ENCODE measurements around the gene SLC51A. TPM values are rescaled to one million over a fixed set of nuclear protein-coding genes. Genes with fewer than 3 reads are reported as not detected.
"Not testable (repeated sequence)": the region's sequence is repeated elsewhere in the genome, so short reads cannot be mapped to it uniquely, and the experiment has no call there.

Gene SLC51A
- under 1 TPM; 0.21 to 0.69 TPM for polyA plus RNA-seq

- H3K27me3 ChIP-seq (ENCODE audit: control insufficient read depth in 1 of 2, insufficient read depth in 2 of 2, low read length in 2 of 2) = no peaks in the 10 kb centered on the region
- no peaks in the 10 kb centered on the region for H3K9me3 ChIP-seq (ENCODE audit: control insufficient read depth in 2 of 2, insufficient read depth in 1 of 2, low read depth in 1 of 2, low read length in 1 of 2)
- 32 to 45% methylated on average over 15 of the region's 15 CpGs for WGBS, 2 donors
- no peak within 1 kb of the TSS for H3K27ac ChIP-seq (ENCODE audit: low read depth in 2 of 2, low read length in 1 of 2)
- H3K4me3 ChIP-seq (ENCODE audit: low read depth in 1 of 2, low read length in 2 of 2) = no peak within 1 kb of the TSS
- no peaks in the 10 kb centered on the region for H3K36me3 ChIP-seq (ENCODE audit: control insufficient read depth in 2 of 2, insufficient read depth in 2 of 2, low read length in 1 of 2)
- H3K4me1 ChIP-seq (ENCODE audit: control insufficient read depth in 2 of 2, insufficient read depth in 2 of 2, low read length in 1 of 2) = peaks cover 3 to 7% of the 10 kb centered on the region in 2 donors
Observed at GRCh38 chr3:196216089-196216564, at the start of gene SLC51A. Gene SLC51A, plus strand, starts transcription at chr3:196216534. Its CDS starts 179 bp downstream, at chr3:196216713.

GRCh38 chr3:196166741-196167140 lies 49.6 kb upstream of the SLC51A start:
- peaks cover 0 to 4% of the 10 kb centered on the region in 2 donors for H3K4me1 ChIP-seq (ENCODE audit: control insufficient read depth in 2 of 2, insufficient read depth in 2 of 2, low read length in 1 of 2)
- WGBS, 2 donors = 87% methylated on average over 7 of the region's 7 CpGs
- H3K4me3 ChIP-seq (ENCODE audit: low read depth in 1 of 2, low read length in 2 of 2) = no peak overlapping the region
- H3K27ac ChIP-seq (ENCODE audit: low read depth in 2 of 2, low read length in 1 of 2) = no peak overlapping the region
- no peaks in the 10 kb centered on the region for H3K27me3 ChIP-seq (ENCODE audit: control insufficient read depth in 1 of 2, insufficient read depth in 2 of 2, low read length in 2 of 2)
- no peaks in the 10 kb centered on the region for H3K9me3 ChIP-seq (ENCODE audit: control insufficient read depth in 2 of 2, insufficient read depth in 1 of 2, low read depth in 1 of 2, low read length in 1 of 2)
- H3K36me3 ChIP-seq (ENCODE audit: control insufficient read depth in 2 of 2, insufficient read depth in 2 of 2, low read length in 1 of 2) = no peaks in the 10 kb centered on the region

GRCh38 chr3:196168808-196169391 lies 47.4 kb upstream of the SLC51A start:
- Histone ChIP-seq H3K36me3 (ENCODE audit: control insufficient read depth in 2 of 2, insufficient read depth in 2 of 2, low read length in 1 of 2) (no peaks in the 10 kb centered on the region), H3K9me3 (ENCODE audit: control insufficient read depth in 2 of 2, insufficient read depth in 1 of 2, low read depth in 1 of 2, low read length in 1 of 2) (no peaks in the 10 kb centered on the region), H3K27me3 (ENCODE audit: control insufficient read depth in 1 of 2, insufficient read depth in 2 of 2, low read length in 2 of 2) (no peaks in the 10 kb centered on the region), H3K4me3 (ENCODE audit: low read depth in 1 of 2, low read length in 2 of 2) (no peak overlapping the region), H3K27ac (ENCODE audit: low read depth in 2 of 2, low read length in 1 of 2) (no peak overlapping the region), H3K4me1 (ENCODE audit: control insufficient read depth in 2 of 2, insufficient read depth in 2 of 2, low read length in 1 of 2) (peaks cover 0 to 2% of the 10 kb centered on the region in 2 donors)
- 57 to 59% methylated on average over 6 of the region's 6 CpGs for WGBS, 2 donors

- 89 to 92% methylated on average over 5 of the region's 5 CpGs for WGBS, 2 donors
- Histone ChIP-seq H3K27ac (ENCODE audit: low read depth in 2 of 2, low read length in 1 of 2) (no peak overlapping the region), H3K4me1 (ENCODE audit: control insufficient read depth in 2 of 2, insufficient read depth in 2 of 2, low read length in 1 of 2) (no peaks in the 10 kb centered on the region), H3K4me3 (ENCODE audit: low read depth in 1 of 2, low read length in 2 of 2) (no peak overlapping the region), H3K9me3 (ENCODE audit: control insufficient read depth in 2 of 2, insufficient read depth in 1 of 2, low read depth in 1 of 2, low read length in 1 of 2) (no peaks in the 10 kb centered on the region), H3K36me3 (ENCODE audit: control insufficient read depth in 2 of 2, insufficient read depth in 2 of 2, low read length in 1 of 2) (no peaks in the 10 kb centered on the region), H3K27me3 (ENCODE audit: control insufficient read depth in 1 of 2, insufficient read depth in 2 of 2, low read length in 2 of 2) (no peaks in the 10 kb centered on the region)
Observed at GRCh38 chr3:196169836-196170240, 46.5 kb upstream of the SLC51A start.

GRCh38 chr3:196170296-196170695 lies 46.0 kb upstream of the SLC51A start:
- H3K4me3 ChIP-seq (ENCODE audit: low read depth in 1 of 2, low read length in 2 of 2); H3K4me1 ChIP-seq (ENCODE audit: control insufficient read depth in 2 of 2, insufficient read depth in 2 of 2, low read length in 1 of 2); H3K27ac ChIP-seq (ENCODE audit: low read depth in 2 of 2, low read length in 1 of 2); H3K36me3 ChIP-seq (ENCODE audit: control insufficient read depth in 2 of 2, insufficient read depth in 2 of 2, low read length in 1 of 2); H3K27me3 ChIP-seq (ENCODE audit: control insufficient read depth in 1 of 2, insufficient read depth in 2 of 2, low read length in 2 of 2); H3K9me3 ChIP-seq (ENCODE audit: control insufficient read depth in 2 of 2, insufficient read depth in 1 of 2, low read depth in 1 of 2, low read length in 1 of 2): not testable (repeated sequence)
- 97 to 98% methylated on average over 12 of the region's 12 CpGs for WGBS, 2 donors

- 85 to 88% methylated on average over 3 of the region's 3 CpGs for WGBS, 2 donors
Observed at GRCh38 chr3:196174652-196175051, 41.7 kb upstream of the SLC51A start.

GRCh38 chr3:196175116-196175625 lies 41.2 kb upstream of the SLC51A start:
- Histone ChIP-seq H3K36me3 (ENCODE audit: control insufficient read depth in 2 of 2, insufficient read depth in 2 of 2, low read length in 1 of 2) (no peaks in the 10 kb centered on the region), H3K27me3 (ENCODE audit: control insufficient read depth in 1 of 2, insufficient read depth in 2 of 2, low read length in 2 of 2) (no peaks in the 10 kb centered on the region), H3K27ac (ENCODE audit: low read depth in 2 of 2, low read length in 1 of 2) (no peak overlapping the region), H3K4me1 (ENCODE audit: control insufficient read depth in 2 of 2, insufficient read depth in 2 of 2, low read length in 1 of 2) (no peaks in the 10 kb centered on the region), H3K4me3 (ENCODE audit: low read depth in 1 of 2, low read length in 2 of 2) (no peak overlapping the region), H3K9me3 (ENCODE audit: control insufficient read depth in 2 of 2, insufficient read depth in 1 of 2, low read depth in 1 of 2, low read length in 1 of 2) (no peaks in the 10 kb centered on the region)
- 86 to 88% methylated on average over 19 of the region's 19 CpGs for WGBS, 2 donors

More at GRCh38 chr3:196174652-196175051, 41.7 kb upstream of the SLC51A start:
- H3K4me1 ChIP-seq (ENCODE audit: control insufficient read depth in 2 of 2, insufficient read depth in 2 of 2, low read length in 1 of 2) = no peaks in the 10 kb centered on the region
- H3K27me3 ChIP-seq (ENCODE audit: control insufficient read depth in 1 of 2, insufficient read depth in 2 of 2, low read length in 2 of 2) = no peaks in the 10 kb centered on the region
- no peaks in the 10 kb centered on the region for H3K9me3 ChIP-seq (ENCODE audit: control insufficient read depth in 2 of 2, insufficient read depth in 1 of 2, low read depth in 1 of 2, low read length in 1 of 2)
- H3K27ac ChIP-seq (ENCODE audit: low read depth in 2 of 2, low read length in 1 of 2) = no peak overlapping the region
- H3K36me3 ChIP-seq (ENCODE audit: control insufficient read depth in 2 of 2, insufficient read depth in 2 of 2, low read length in 1 of 2) = no peaks in the 10 kb centered on the region
- no peak overlapping the region for H3K4me3 ChIP-seq (ENCODE audit: low read depth in 1 of 2, low read length in 2 of 2)

- Histone ChIP-seq H3K27me3 (ENCODE audit: control insufficient read depth in 1 of 2, insufficient read depth in 2 of 2, low read length in 2 of 2) (no peaks in the 10 kb centered on the region), H3K9me3 (ENCODE audit: control insufficient read depth in 2 of 2, insufficient read depth in 1 of 2, low read depth in 1 of 2, low read length in 1 of 2) (no peaks in the 10 kb centered on the region), H3K36me3 (ENCODE audit: control insufficient read depth in 2 of 2, insufficient read depth in 2 of 2, low read length in 1 of 2) (no peaks in the 10 kb centered on the region), H3K27ac (ENCODE audit: low read depth in 2 of 2, low read length in 1 of 2) (no peak overlapping the region), H3K4me1 (ENCODE audit: control insufficient read depth in 2 of 2, insufficient read depth in 2 of 2, low read length in 1 of 2) (no peaks in the 10 kb centered on the region), H3K4me3 (ENCODE audit: low read depth in 1 of 2, low read length in 2 of 2) (no peak overlapping the region)
- WGBS, 2 donors = 86 to 91% methylated on average over 9 of the region's 9 CpGs
Observed at GRCh38 chr3:196175722-196176121, 40.6 kb upstream of the SLC51A start.

- Histone ChIP-seq H3K4me1 (ENCODE audit: control insufficient read depth in 2 of 2, insufficient read depth in 2 of 2, low read length in 1 of 2) (no peaks in the 10 kb centered on the region), H3K27ac (ENCODE audit: low read depth in 2 of 2, low read length in 1 of 2) (no peak overlapping the region), H3K9me3 (ENCODE audit: control insufficient read depth in 2 of 2, insufficient read depth in 1 of 2, low read depth in 1 of 2, low read length in 1 of 2) (no peaks in the 10 kb centered on the region), H3K4me3 (ENCODE audit: low read depth in 1 of 2, low read length in 2 of 2) (no peak overlapping the region), H3K36me3 (ENCODE audit: control insufficient read depth in 2 of 2, insufficient read depth in 2 of 2, low read length in 1 of 2) (no peaks in the 10 kb centered on the region), H3K27me3 (ENCODE audit: control insufficient read depth in 1 of 2, insufficient read depth in 2 of 2, low read length in 2 of 2) (no peaks in the 10 kb centered on the region)
- 81 to 88% methylated on average over 16 of the region's 16 CpGs for WGBS, 2 donors
Observed at GRCh38 chr3:196177567-196177966, 38.8 kb upstream of the SLC51A start.

GRCh38 chr3:196177967-196178366 lies 38.4 kb upstream of the SLC51A start:
- H3K27ac ChIP-seq (ENCODE audit: low read depth in 2 of 2, low read length in 1 of 2) = no peak overlapping the region
- 49 to 53% methylated on average over 4 of the region's 4 CpGs for WGBS, 2 donors

More at GRCh38 chr3:196177967-196178366, 38.4 kb upstream of the SLC51A start:
- H3K9me3 ChIP-seq (ENCODE audit: control insufficient read depth in 2 of 2, insufficient read depth in 1 of 2, low read depth in 1 of 2, low read length in 1 of 2) = no peaks in the 10 kb centered on the region
- H3K36me3 ChIP-seq (ENCODE audit: control insufficient read depth in 2 of 2, insufficient read depth in 2 of 2, low read length in 1 of 2) = no peaks in the 10 kb centered on the region
- H3K4me3 ChIP-seq (ENCODE audit: low read depth in 1 of 2, low read length in 2 of 2) = no peak overlapping the region
- no peaks in the 10 kb centered on the region for H3K27me3 ChIP-seq (ENCODE audit: control insufficient read depth in 1 of 2, insufficient read depth in 2 of 2, low read length in 2 of 2)
- H3K4me1 ChIP-seq (ENCODE audit: control insufficient read depth in 2 of 2, insufficient read depth in 2 of 2, low read length in 1 of 2) = no peaks in the 10 kb centered on the region
